NCI-H748 treated with DMSO at 0.1 percent for 48 hours (cell line): ENCODE results near the gene TBC1D14.

Source experiments
- DNase-seq: peaks from one replicate; lab custom pipeline; 2025; lab: John Stamatoyannopoulos, UW

TBC1D14 gene

DNA sequence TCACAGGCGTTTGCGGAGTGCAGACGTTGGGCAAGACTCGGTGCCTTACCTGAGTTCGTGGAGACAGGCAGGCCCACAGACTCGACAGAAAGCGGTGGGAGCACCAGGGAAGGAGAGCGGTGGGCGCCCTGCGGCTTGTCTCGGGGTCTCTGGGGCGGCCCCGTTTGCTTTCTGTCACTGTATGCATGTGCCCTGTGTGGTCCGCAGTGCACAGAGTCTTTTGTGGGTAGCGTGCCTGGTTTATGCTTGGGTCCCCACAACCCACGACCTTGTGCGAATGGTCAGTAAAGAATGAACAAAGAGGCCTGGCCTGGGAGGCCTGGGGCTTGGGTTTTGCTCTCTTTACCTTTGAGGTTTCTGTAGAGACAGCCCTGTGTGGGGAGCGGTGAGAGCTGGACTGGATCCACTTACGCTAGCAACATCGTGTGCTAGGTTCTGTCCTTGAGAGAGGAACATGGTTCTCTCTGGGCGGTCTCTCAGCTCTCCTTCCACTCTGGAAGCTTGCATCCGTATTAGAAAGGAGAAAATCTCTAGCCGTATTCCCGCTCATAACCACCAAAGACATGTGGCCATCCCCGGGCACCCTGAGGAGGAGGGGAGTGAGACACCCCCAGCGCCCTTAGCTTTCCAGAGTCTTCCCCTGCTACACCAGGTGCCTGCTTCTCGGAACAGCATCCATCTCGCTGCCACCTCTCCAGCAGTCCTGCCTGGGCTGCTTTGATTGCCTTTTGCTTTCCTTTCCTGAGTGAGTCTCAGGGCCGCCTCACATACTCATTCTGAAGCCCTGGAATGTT is 134.7 kb downstream of the TBC1D14 start:
- DNase-seq: no peak

GRCh38 chr4:7045553-7045952 is 135.9 kb downstream of the TBC1D14 start:
- no peak for DNase-seq

GRCh38 chr4:7045961-7046921 is 136.6 kb downstream of the TBC1D14 start:
- DNase-seq: no peak

GRCh38 chr4:7046971-7047370 is 137.3 kb downstream of the TBC1D14 start:
- DNase-seq: no peak

GRCh38 chr4:7048642-7049041 is 139.0 kb downstream of the TBC1D14 start:
- DNase-seq: no peak

DNA sequence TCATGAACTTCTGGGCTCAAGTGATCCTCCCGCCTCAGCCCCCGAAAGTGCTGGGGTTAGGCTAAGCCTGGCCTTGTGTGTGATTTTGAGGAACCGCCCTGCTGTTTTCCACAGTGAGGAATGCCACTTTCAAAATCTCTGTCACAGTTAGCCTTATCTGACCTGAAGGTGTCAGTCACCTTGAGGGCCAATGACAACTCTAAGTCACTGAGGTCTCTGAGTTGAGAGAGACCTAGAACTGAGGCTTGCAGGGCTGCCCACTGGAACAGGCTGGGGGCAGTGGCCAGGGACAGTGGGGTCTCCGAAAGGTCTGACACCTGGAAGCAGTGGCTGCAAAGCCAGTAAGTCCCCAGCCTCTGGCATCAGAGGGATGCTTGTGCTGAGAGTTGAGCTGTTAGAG is 139.7 kb downstream of the TBC1D14 start:
- DNase-seq: no peak

- no peak for DNase-seq
Measured at GRCh38 chr4:7049739-7050138, 140.1 kb downstream of the TBC1D14 start.

- DNase-seq: no peak
Measured at GRCh38 chr4:7050481-7051143, 141.0 kb downstream of the TBC1D14 start.

DNA sequence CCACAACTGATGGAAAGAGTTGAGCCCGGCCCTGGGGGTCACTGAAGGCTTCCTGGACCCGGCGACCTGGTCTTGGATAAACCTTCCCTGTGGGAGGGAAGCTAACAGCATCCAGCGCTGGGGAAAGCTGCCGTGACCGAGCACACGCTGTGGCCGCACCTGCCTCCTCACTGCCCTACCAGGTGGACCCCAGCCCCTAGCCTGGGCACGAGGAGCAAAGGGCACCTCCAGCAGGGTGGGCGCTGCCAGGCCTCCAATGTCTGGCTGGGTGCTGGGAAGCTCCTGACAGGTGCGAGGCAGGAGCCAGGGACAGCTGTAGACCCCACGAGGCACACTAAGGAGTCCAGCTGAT is 141.5 kb downstream of the TBC1D14 start:
- DNase-seq: no peak

DNA sequence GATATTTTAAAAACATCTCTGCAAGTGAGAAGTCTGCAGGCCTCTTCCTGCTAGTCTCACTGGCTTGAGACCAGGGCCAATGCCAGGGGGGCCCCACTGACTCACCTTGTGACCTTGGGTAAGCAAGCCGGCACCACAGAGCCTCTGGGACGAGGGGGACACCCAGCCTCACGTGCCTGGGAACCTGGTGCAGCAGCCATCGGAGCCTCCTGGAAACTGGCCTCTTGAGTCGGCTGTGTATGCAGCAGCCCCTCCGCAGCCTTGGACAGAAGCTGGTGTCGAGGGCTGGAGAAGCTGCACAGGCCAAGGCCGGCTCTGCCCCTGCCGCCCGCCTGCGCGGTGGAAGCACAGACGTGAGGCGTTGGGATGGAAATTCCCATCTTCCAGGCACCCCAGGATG is 142.3 kb downstream of the TBC1D14 start:
- no peak for DNase-seq

- no peak for DNase-seq
Measured at GRCh38 chr4:7052313-7052712, 142.7 kb downstream of the TBC1D14 start.

GRCh38 chr4:7052923-7053715 is 143.5 kb downstream of the TBC1D14 start:
- DNase-seq: no peak

- no peak for DNase-seq
Measured at GRCh38 chr4:7054106-7054880, 144.7 kb downstream of the TBC1D14 start.

- DNase-seq: no peak
Measured at GRCh38 chr4:7055111-7055989, 145.7 kb downstream of the TBC1D14 start.

DNA sequence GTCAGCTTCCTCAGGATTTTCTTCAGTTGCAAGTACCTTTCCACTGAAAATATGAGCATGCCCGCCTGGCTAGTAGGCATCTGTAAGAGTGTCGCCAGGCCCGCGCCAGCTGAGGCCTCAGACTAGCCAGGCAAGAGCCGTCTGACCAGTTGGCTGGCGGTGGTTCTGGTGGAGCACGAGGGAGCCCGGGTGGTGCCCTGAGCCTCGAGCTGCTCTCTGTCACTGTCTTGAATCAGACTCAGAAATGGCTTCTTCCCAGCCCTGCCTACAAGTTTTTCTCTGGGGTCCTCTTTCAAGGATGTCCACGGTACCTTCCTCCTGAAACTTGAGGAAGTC is 146.3 kb downstream of the TBC1D14 start:
- DNase-seq: no peak

DNA sequence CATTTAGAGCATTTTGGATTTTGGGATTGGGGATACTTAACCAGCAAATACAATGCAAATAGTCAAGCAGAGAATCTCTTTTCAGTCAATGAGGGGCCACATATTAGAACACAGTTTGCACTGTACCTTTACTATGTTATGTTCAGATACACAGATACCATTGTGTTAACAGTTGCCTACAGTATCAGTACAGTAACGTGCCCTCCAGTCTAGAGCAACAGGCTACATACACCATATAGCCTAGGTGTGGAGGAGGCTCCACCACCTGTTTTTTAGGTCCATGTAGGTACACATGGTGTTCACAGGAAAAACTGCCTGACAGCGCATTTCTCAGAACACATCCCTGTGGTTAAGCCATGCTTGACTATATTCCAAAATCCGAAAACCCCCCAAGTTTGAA is 149.2 kb downstream of the TBC1D14 start:
- no peak for DNase-seq

DNA sequence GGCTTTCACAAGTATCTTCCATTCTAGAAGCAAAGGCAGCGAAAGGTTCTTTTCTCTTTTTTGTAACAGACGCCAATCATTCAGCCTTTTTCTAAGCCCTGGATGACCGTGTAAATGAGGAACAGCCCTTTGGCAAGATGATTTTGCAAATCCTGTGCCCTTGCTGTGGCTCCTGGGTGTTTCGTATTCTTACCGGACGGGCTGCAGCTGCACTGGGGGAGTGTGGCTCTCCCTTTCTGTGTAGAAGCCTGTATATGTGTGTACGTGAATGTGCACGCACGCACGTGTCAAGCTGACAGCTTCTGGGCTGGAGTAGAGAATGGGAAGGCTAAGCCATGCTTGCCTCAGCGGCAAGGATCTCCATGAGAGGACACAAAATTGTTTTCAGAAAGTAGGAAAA is 150.0 kb downstream of the TBC1D14 start:
- DNase-seq: no peak

- DNase-seq: no peak
Measured at GRCh38 chr4:7060346-7061150, 150.9 kb downstream of the TBC1D14 start.

GRCh38 chr4:7061815-7062214 is 152.2 kb downstream of the TBC1D14 start:
- DNase-seq: no peak
